HEK293 (cell line): Measurements from ENCODE around the gene MNT.

Experiments used
- CTCF ChIA-PET: fragments of 350-600 bp; formaldehyde crosslinking; extraction: SDS; loops from one replicate; lab custom pipeline; 2021; ENCODE audit warnings: antibody characterized with exemption; lab: Yijun Ruan, JAX
- POLR2A ChIA-PET: fragments of 300-600 bp; formaldehyde crosslinking; extraction: SDS; loops from one replicate; lab custom pipeline; 2020; ENCODE audit warnings: antibody characterized with exemption, inconsistent platforms; lab: Yijun Ruan, JAX
- H3K27ac ChIP-seq: fragments of 200-500 bp; sonication (Bioruptor generic); 2 replicates; pipeline ENCODE4 v1.5.1; 2014; ENCODE audit warnings: low read depth, low read length, control low read depth, inconsistent platforms; ENCODE audit errors: extremely low read depth
- H3K36me3 ChIP-seq, 2 experiments: fragments of 200-500 bp in 1 of 2; sonication (Bioruptor generic) in 1 of 2; 1 replicate in 1 of 2; 2 replicates in 1 of 2; pipeline ENCODE4 v1.5.1; 2014 to 2017; ENCODE audit warnings: inconsistent platforms in 2 of 2, low read length in 2 of 2; ENCODE audit not compliant: control insufficient read depth in 2 of 2, insufficient read depth in 1 of 2
- H3K4me1 ChIP-seq: fragments of 200-500 bp; sonication (Bioruptor generic); 2 replicates; pipeline ENCODE4 v1.5.1; 2014; ENCODE audit warnings: mild to moderate bottlenecking, low read length, inconsistent platforms; ENCODE audit not compliant: control insufficient read depth, insufficient read depth
- H3K4me3 ChIP-seq: 2 replicates; pipeline ENCODE4 v1.5.1; 2011; ENCODE audit warnings: low read depth, mild to moderate bottlenecking, control low read depth, low read length, moderate library complexity
- H3K9me3 ChIP-seq: fragments of 200-500 bp; sonication (Bioruptor generic); 2 replicates; pipeline ENCODE4 v1.5.1; 2014; ENCODE audit warnings: low read depth, low read length, inconsistent platforms; ENCODE audit not compliant: control insufficient read depth, insufficient read depth
- HOXC10 ChIP-seq: sonication (generic); formaldehyde crosslinking; IDR thresholded peaks from 2 replicates; pipeline ENCODE4 v1.8.1; 2023; ENCODE audit warnings: mild to moderate bottlenecking, missing genetic modification reagents
- KLF16 ChIP-seq: fragments of 450-650 bp; formaldehyde crosslinking; IDR thresholded peaks from 2 replicates; pipeline ENCODE4 v1.5.1; 2017; ENCODE audit warnings: missing biosample characterization, missing genetic modification characterization
- OVOL3 ChIP-seq: fragments of 450-650 bp; formaldehyde crosslinking; IDR thresholded peaks from 2 replicates; pipeline ENCODE4 v1.5.1; 2016; ENCODE audit warnings: missing biosample characterization, missing genetic modification characterization
- ZNF175 ChIP-seq: fragments of 450-650 bp; formaldehyde crosslinking; IDR thresholded peaks from 2 replicates; pipeline ENCODE4 v1.5.1; 2016; ENCODE audit warnings: missing biosample characterization, missing genetic modification characterization
- ZNF223 ChIP-seq: fragments of 450-650 bp; formaldehyde crosslinking; IDR thresholded peaks from 2 replicates; pipeline ENCODE4 v1.5.1; 2016; ENCODE audit warnings: missing biosample characterization, missing genetic modification characterization
- ZNF311 ChIP-seq: fragments of 450-650 bp; formaldehyde crosslinking; IDR thresholded peaks from 2 replicates; pipeline ENCODE4 v1.5.1; 2017; ENCODE audit warnings: missing biosample characterization, missing genetic modification characterization, borderline replicate concordance
- ZNF324 ChIP-seq: fragments of 450-650 bp; formaldehyde crosslinking; IDR thresholded peaks from 2 replicates; pipeline ENCODE4 v1.5.1; 2016; ENCODE audit warnings: missing biosample characterization, missing genetic modification characterization
- ZNF404 ChIP-seq: fragments of 450-650 bp; formaldehyde crosslinking; IDR thresholded peaks from 2 replicates; pipeline ENCODE4 v1.5.1; 2017; ENCODE audit warnings: missing biosample characterization, missing genetic modification characterization
- ZNF501 ChIP-seq: fragments of 450-650 bp; formaldehyde crosslinking; IDR thresholded peaks from 2 replicates; pipeline ENCODE4 v1.5.1; 2016; ENCODE audit warnings: missing biosample characterization, missing genetic modification characterization
- TF ChIP-seq, protein P1 (sequence below): fragments of 450-650 bp; formaldehyde crosslinking; IDR thresholded peaks from 2 replicates; pipeline ENCODE4 v1.5.1; 2016; ENCODE audit warnings: missing biosample characterization, missing genetic modification characterization
- TF ChIP-seq, protein P2 (sequence below): fragments of 450-650 bp; formaldehyde crosslinking; IDR thresholded peaks from 2 replicates; pipeline ENCODE4 v1.5.1; 2016; ENCODE audit warnings: missing biosample characterization, missing genetic modification characterization
- TF ChIP-seq, protein P3 (sequence below): fragments of 450-650 bp; formaldehyde crosslinking; IDR thresholded peaks from 2 replicates; pipeline ENCODE4 v1.5.1; 2016; ENCODE audit warnings: missing biosample characterization, missing genetic modification characterization, borderline replicate concordance
- TF ChIP-seq, protein P4 (sequence below): fragments of 450-650 bp; formaldehyde crosslinking; IDR thresholded peaks from 2 replicates; pipeline ENCODE4 v1.5.1; 2016; ENCODE audit warnings: missing biosample characterization, missing genetic modification characterization
- TF ChIP-seq, protein P5 (sequence below): fragments of 450-650 bp; formaldehyde crosslinking; IDR thresholded peaks from 2 replicates; pipeline ENCODE4 v1.5.1; 2016; ENCODE audit warnings: missing biosample characterization, missing genetic modification characterization
- TF ChIP-seq, protein P6 (sequence below): fragments of 450-650 bp; formaldehyde crosslinking; IDR thresholded peaks from 2 replicates; pipeline ENCODE4 v1.5.1; 2016; ENCODE audit warnings: missing biosample characterization, missing genetic modification characterization

The MNT gene

DNA sequence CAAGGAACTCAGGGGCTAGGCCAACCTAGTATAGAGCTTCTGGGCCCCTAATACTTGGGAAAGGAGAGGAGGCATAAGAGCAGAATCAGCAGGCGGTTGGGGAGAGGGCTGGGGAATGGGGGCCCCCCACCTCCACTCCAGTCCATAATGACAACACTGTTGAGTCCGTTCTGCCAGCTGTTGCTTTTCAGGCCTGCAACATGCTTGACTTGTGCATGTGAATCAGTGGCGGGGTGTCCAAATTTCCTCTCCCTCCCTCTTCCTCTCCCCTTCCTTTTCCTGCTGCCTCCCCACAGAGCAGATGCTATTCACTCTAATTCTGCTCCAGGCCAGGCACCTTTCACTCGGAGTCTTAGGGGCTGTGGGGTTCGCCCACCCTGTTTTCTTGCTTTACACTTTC, 31.8 kb downstream of the MNT start:
- ChIA-PET POLR2A (no interaction called here), CTCF (interaction anchor here (0.6 to 8.6 kb wide), 5 partner anchors 9 to 124 kb away, joined by 3 to 63 read pairs (median 8); no protein-coding TSS in a partner anchor)
- Histone ChIP-seq H3K27ac (no peak overlapping the region), H3K9me3 (no peaks in the 10 kb centered on the region), H3K4me3 (no peak overlapping the region), H3K4me1 (no peaks in the 10 kb centered on the region; the same call in 1 of the 2 replicates), H3K36me3 (peaks cover 0 to 54% of the 10 kb centered on the region in 2 experiments; a peak in 1 of 3 replicates)
- TF ChIP-seq KLF16 (tag by site-specific recombination) (no peak), ZNF175 (tag by site-specific recombination) (no peak), ZNF501 (tag by site-specific recombination) (no peak), OVOL3 (tag by site-specific recombination) (no peak), ZNF311 (tag by site-specific recombination) (no peak), ZNF223 (no peak), ZNF404 (tag by site-specific recombination) (no peak), ZNF324 (no peak), HOXC10 (no peak)
- TF ChIP-seq, protein P1, sequence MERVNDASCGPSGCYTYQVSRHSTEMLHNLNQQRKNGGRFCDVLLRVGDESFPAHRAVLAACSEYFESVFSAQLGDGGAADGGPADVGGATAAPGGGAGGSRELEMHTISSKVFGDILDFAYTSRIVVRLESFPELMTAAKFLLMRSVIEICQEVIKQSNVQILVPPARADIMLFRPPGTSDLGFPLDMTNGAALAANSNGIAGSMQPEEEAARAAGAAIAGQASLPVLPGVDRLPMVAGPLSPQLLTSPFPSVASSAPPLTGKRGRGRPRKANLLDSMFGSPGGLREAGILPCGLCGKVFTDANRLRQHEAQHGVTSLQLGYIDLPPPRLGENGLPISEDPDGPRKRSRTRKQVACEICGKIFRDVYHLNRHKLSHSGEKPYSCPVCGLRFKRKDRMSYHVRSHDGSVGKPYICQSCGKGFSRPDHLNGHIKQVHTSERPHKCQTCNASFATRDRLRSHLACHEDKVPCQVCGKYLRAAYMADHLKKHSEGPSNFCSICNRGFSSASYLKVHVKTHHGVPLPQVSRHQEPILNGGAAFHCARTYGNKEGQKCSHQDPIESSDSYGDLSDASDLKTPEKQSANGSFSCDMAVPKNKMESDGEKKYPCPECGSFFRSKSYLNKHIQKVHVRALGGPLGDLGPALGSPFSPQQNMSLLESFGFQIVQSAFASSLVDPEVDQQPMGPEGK: no peak
- TF ChIP-seq, protein P2, sequence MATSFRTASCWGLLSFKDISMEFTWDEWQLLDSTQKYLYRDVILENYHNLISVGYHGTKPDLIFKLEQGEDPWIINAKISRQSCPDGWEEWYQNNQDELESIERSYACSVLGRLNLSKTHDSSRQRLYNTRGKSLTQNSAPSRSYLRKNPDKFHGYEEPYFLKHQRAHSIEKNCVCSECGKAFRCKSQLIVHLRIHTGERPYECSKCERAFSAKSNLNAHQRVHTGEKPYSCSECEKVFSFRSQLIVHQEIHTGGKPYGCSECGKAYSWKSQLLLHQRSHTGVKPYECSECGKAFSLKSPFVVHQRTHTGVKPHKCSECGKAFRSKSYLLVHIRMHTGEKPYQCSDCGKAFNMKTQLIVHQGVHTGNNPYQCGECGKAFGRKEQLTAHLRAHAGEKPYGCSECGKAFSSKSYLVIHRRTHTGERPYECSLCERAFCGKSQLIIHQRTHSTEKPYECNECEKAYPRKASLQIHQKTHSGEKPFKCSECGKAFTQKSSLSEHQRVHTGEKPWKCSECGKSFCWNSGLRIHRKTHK (tag by site-specific recombination): no peak
- TF ChIP-seq, protein P3, sequence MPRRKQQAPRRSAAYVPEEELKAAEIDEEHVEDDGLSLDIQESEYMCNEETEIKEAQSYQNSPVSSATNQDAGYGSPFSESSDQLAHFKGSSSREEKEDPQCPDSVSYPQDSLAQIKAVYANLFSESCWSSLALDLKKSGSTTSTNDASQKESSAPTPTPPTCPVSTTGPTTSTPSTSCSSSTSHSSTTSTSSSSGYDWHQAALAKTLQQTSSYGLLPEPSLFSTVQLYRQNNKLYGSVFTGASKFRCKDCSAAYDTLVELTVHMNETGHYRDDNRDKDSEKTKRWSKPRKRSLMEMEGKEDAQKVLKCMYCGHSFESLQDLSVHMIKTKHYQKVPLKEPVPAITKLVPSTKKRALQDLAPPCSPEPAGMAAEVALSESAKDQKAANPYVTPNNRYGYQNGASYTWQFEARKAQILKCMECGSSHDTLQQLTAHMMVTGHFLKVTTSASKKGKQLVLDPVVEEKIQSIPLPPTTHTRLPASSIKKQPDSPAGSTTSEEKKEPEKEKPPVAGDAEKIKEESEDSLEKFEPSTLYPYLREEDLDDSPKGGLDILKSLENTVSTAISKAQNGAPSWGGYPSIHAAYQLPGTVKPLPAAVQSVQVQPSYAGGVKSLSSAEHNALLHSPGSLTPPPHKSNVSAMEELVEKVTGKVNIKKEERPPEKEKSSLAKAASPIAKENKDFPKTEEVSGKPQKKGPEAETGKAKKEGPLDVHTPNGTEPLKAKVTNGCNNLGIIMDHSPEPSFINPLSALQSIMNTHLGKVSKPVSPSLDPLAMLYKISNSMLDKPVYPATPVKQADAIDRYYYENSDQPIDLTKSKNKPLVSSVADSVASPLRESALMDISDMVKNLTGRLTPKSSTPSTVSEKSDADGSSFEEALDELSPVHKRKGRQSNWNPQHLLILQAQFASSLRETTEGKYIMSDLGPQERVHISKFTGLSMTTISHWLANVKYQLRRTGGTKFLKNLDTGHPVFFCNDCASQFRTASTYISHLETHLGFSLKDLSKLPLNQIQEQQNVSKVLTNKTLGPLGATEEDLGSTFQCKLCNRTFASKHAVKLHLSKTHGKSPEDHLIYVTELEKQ (tag by site-specific recombination): no peak
- TF ChIP-seq, protein P4, sequence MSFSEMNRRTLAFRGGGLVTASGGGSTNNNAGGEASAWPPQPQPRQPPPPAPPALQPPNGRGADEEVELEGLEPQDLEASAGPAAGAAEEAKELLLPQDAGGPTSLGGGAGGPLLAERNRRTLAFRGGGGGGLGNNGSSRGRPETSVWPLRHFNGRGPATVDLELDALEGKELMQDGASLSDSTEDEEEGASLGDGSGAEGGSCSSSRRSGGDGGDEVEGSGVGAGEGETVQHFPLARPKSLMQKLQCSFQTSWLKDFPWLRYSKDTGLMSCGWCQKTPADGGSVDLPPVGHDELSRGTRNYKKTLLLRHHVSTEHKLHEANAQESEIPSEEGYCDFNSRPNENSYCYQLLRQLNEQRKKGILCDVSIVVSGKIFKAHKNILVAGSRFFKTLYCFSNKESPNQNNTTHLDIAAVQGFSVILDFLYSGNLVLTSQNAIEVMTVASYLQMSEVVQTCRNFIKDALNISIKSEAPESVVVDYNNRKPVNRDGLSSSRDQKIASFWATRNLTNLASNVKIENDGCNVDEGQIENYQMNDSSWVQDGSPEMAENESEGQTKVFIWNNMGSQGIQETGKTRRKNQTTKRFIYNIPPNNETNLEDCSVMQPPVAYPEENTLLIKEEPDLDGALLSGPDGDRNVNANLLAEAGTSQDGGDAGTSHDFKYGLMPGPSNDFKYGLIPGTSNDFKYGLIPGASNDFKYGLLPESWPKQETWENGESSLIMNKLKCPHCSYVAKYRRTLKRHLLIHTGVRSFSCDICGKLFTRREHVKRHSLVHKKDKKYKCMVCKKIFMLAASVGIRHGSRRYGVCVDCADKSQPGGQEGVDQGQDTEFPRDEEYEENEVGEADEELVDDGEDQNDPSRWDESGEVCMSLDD (tag by site-specific recombination): no peak
- TF ChIP-seq, protein P5, sequence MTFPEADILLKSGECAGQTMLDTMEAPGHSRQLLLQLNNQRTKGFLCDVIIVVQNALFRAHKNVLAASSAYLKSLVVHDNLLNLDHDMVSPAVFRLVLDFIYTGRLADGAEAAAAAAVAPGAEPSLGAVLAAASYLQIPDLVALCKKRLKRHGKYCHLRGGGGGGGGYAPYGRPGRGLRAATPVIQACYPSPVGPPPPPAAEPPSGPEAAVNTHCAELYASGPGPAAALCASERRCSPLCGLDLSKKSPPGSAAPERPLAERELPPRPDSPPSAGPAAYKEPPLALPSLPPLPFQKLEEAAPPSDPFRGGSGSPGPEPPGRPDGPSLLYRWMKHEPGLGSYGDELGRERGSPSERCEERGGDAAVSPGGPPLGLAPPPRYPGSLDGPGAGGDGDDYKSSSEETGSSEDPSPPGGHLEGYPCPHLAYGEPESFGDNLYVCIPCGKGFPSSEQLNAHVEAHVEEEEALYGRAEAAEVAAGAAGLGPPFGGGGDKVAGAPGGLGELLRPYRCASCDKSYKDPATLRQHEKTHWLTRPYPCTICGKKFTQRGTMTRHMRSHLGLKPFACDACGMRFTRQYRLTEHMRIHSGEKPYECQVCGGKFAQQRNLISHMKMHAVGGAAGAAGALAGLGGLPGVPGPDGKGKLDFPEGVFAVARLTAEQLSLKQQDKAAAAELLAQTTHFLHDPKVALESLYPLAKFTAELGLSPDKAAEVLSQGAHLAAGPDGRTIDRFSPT: no peak
- TF ChIP-seq, protein P6, sequence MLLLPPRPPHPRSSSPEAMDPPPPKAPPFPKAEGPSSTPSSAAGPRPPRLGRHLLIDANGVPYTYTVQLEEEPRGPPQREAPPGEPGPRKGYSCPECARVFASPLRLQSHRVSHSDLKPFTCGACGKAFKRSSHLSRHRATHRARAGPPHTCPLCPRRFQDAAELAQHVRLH: no peak
